K562 (cell line): ENCODE measurements around the gene SHISA6. TPM values are rescaled to one million over a fixed set of nuclear protein-coding genes. Genes with fewer than 3 reads are reported as not detected.

Experiments used
- ATAC-seq: fragments of 200-7000 bp; cut with Tn5 transposase; 3 replicates; pipeline ENCODE4 v1.9.1; 2020; ENCODE audit warnings: moderate library complexity
- BruUV-seq: library from RNA; stranded (reverse); fragments of 400-500 nt; replicated peaks from 2 replicates; lab custom pipeline; 2021; lab: Mats Ljungman, UMichigan
- CTCF ChIA-PET: fragments of 300-600 bp; formaldehyde crosslinking; extraction: SDS; loops from one replicate; lab custom pipeline; 2021; ENCODE audit warnings: low intra/inter-chr PET ratio; lab: Yijun Ruan, JAX
- POLR2A ChIA-PET: fragments of 300-600, 350-650 bp; sonication (Branson Sonifier 250); formaldehyde crosslinking; extraction: SDS; loops from one replicate; lab custom pipeline; 2021; ENCODE audit warnings: antibody characterized with exemption, inconsistent platforms; lab: Yijun Ruan, JAX
- DNase-seq, 4 experiments: peaks; one replicate each; pipeline versions ENCODE4 v3.0.0 to v3.0.0-alpha.2; 2011 to 2018; ENCODE audit warnings: low spot score in 3 of 4, mixed read lengths in 3 of 4; ENCODE audit errors: extremely low read depth in 1 of 4
- FAIRE-seq: peaks from 2 replicates; lab custom pipeline; 2011; peaks lifted over from hg19 to GRCh38; lab: Jason Lieb, UNC
- H2AFZ ChIP-seq: 2 replicates; pipeline ENCODE4 v1.6.0; 2011; ENCODE audit warnings: low read depth, low read length, control low read depth, inconsistent platforms
- H3K27ac ChIP-seq: fragments of 200-600 bp; 3 replicates; pipeline ENCODE4 v1.8.0; 2011; ENCODE audit warnings: low read depth, mild to moderate bottlenecking, control low read depth, inconsistent platforms, low read length, moderate library complexity, mixed read lengths; ENCODE audit errors: extremely low read depth
- H3K27me3 ChIP-seq, 2 experiments: fragments of 300-600 bp in 1 of 2; 2 replicates in 1 of 2; 3 replicates in 1 of 2; pipeline versions ENCODE4 v1.6.0 to v1.8.0; 2011; ENCODE audit warnings: inconsistent platforms in 2 of 2, low read length in 2 of 2, mild to moderate bottlenecking in 1 of 2, mixed read lengths in 1 of 2, moderate library complexity in 1 of 2; ENCODE audit not compliant: control insufficient read depth in 2 of 2, insufficient read depth in 2 of 2
- H3K36me3 ChIP-seq: fragments of 300-600 bp; 3 replicates; pipeline ENCODE4 v1.8.0; 2011; ENCODE audit warnings: mild to moderate bottlenecking, low read length, inconsistent platforms; ENCODE audit not compliant: control insufficient read depth, insufficient read depth
- H3K4me1 ChIP-seq, 2 experiments: fragments of 200-600 bp in 1 of 2; replicated peaks in 1 of 2; 2 replicates in 1 of 2; 3 replicates in 1 of 2; pipeline versions ENCODE4 v1.5.1 to v1.8.0; 2011; ENCODE audit warnings: inconsistent platforms in 2 of 2, low read length in 2 of 2, mild to moderate bottlenecking in 1 of 2, mixed read lengths in 1 of 2, moderate library complexity in 1 of 2; ENCODE audit not compliant: control insufficient read depth in 2 of 2, insufficient read depth in 2 of 2
- H3K4me2 ChIP-seq: 2 replicates; pipeline ENCODE4 v1.6.1; 2011; ENCODE audit warnings: low read length, control low read depth, inconsistent platforms, mixed read lengths; ENCODE audit not compliant: insufficient read depth
- H3K4me3 ChIP-seq: fragments of 200-600 bp; sonication (generic), shearing (Covaris generic); 2 replicates; pipeline ENCODE4 v1.5.1; 2016; ENCODE audit warnings: control low read depth, inconsistent platforms
- H3K79me2 ChIP-seq: fragments of 200-600 bp; 3 replicates; pipeline ENCODE4 v1.8.0; 2011; ENCODE audit warnings: low read length, inconsistent platforms; ENCODE audit not compliant: control insufficient read depth, insufficient read depth
- H3K9ac ChIP-seq, 2 experiments: 2 replicates each; pipeline versions ENCODE4 v1.6.0 to v1.6.1; 2011; ENCODE audit warnings: low read depth in 2 of 2, low read length in 2 of 2, control low read depth in 1 of 2, inconsistent platforms in 1 of 2, mild to moderate bottlenecking in 1 of 2, mixed read lengths in 1 of 2; ENCODE audit not compliant: insufficient read depth in 1 of 2
- H3K9me1 ChIP-seq: one replicate; pipeline ENCODE4 v1.6.0; 2011; ENCODE audit warnings: inconsistent platforms, mild to moderate bottlenecking, low read length, moderate library complexity; ENCODE audit not compliant: control insufficient read depth, insufficient read depth
- H3K9me3 ChIP-seq: replicated peaks from 2 replicates; pipeline ENCODE4 v1.5.1; 2011; ENCODE audit warnings: low read depth, low read length, inconsistent platforms; ENCODE audit not compliant: control insufficient read depth, insufficient read depth
- H4K20me1 ChIP-seq: replicated peaks from 2 replicates; pipeline ENCODE4 v1.6.1; 2011; ENCODE audit warnings: low read length, inconsistent platforms, mixed read lengths; ENCODE audit not compliant: control insufficient read depth, insufficient read depth
- ATF4 ChIP-seq: fragments of 450-650 bp; formaldehyde crosslinking; IDR thresholded peaks from 2 replicates; pipeline ENCODE4 v1.4.0; 2022; ENCODE audit warnings: mild to moderate bottlenecking, moderate library complexity
- CBFB ChIP-seq: sonication (generic); formaldehyde crosslinking; IDR thresholded peaks from 2 replicates; pipeline ENCODE4 v1.4.0; 2020; ENCODE audit warnings: mild to moderate bottlenecking, missing genetic modification reagents
- NR2F6 ChIP-seq: fragments of 450-650 bp; formaldehyde crosslinking; IDR thresholded peaks from 2 replicates; pipeline ENCODE4 v1.4.0; 2020; ENCODE audit warnings: mild to moderate bottlenecking
- RBM14 ChIP-seq: fragments of 200-400 bp; formaldehyde crosslinking; IDR thresholded peaks from 2 replicates; pipeline ENCODE4 v1.6.1; 2018; ENCODE audit warnings: low read depth, mild to moderate bottlenecking, low read length, moderate library complexity, borderline replicate concordance; ENCODE audit not compliant: insufficient read depth
- TCF3 ChIP-seq: sonication (generic); formaldehyde crosslinking; IDR thresholded peaks from 2 replicates; pipeline ENCODE4 v1.4.0; 2020; ENCODE audit warnings: mild to moderate bottlenecking, missing genetic modification reagents
- ZNF780A ChIP-seq: fragments of 250-450 bp; sonication (Bioruptor Pico); IDR thresholded peaks from 2 replicates; pipeline ENCODE4 v1.5.0; 2021; ENCODE audit warnings: mild to moderate bottlenecking
- WGBS: fragments of 100-300 bp; shearing (Covaris generic); methylation state at CpG from one replicate; pipeline ENCODE4 v1.1.6; 2016; ENCODE audit warnings: low coverage, mixed read lengths; ENCODE audit not compliant: insufficient coverage; ENCODE audit errors: missing lambda C conversion rate; 5-methylcytosine and 5-hydroxymethylcytosine counted together
- in situ Hi-C: fragments of 300-500 bp; cut with MboI; formaldehyde crosslinking; loops from 4 replicates; pipeline ENCODE4 v1.15.0; 2018; ENCODE audit warnings: inconsistent platforms, mixed read lengths
- intact Hi-C: fragments of 100-400 bp; cut with micrococcal nuclease; formaldehyde crosslinking; loops from 2 replicates; pipeline ENCODE4 v1.14.2; 2022
- polyA plus RNA-seq, 8 experiments: library from polyadenylated mRNA; depleted of rRNA in 4 of 8; stranded (reverse) in 5 of 8; unstranded in 3 of 8; fragments of >200 nt; fragmentation: Nextera tagmentation in 2 of 8; fragmentation: Illumina TruSeq in 1 of 8; extraction: Ambion mirVana in 2 of 8; extraction: Trizol in 1 of 8; gene quantifications; 2 replicates each; pipeline versions ENCODE4 v1.2.1 to v1.2.3, GENCODE V29; 2011 to 2014; ENCODE audit warnings: inconsistent platforms in 1 of 8, missing spikeins in 1 of 8
- total RNA-seq, 7 experiments: library from RNA; depleted of rRNA in 6 of 7; stranded (reverse); fragments of >200 nt in 6 of 7; fragmentation: Illumina TruSeq in 2 of 7; extraction: Trizol in 2 of 7; gene quantifications; 2 replicates each; pipeline versions ENCODE4 v1.2.1 to v1.2.3, GENCODE V29; 2011 to 2021; ENCODE audit warnings: low replicate concordance in 1 of 7

The SHISA6 gene
- total and polyA plus RNA-seq, 9 of the 15 experiments (the other 6 are each of a cell fraction or from before 2014, with no cell fraction given): not detected

GRCh38 chr17:11441004-11441403 is 200.0 kb downstream of the SHISA6 start:
- Histone ChIP-seq H3K4me1 (no peaks in the 10 kb centered on the region), H3K36me3 (no peaks in the 10 kb centered on the region), H4K20me1 (no peaks in the 10 kb centered on the region), H3K4me3 (no peak overlapping the region), H3K79me2 (no peaks in the 10 kb centered on the region), H2AFZ (no peak overlapping the region), H3K9me3 (no peaks in the 10 kb centered on the region), H3K27ac (no peak overlapping the region), H3K9ac (no peak overlapping the region), H3K9me1 (no peaks in the 10 kb centered on the region), H3K27me3 (no peaks in the 10 kb centered on the region), H3K4me2 (no peak overlapping the region)
- ChIA-PET CTCF (no interaction called here), POLR2A (no interaction called here)
- ATAC-seq (no peak), DNase-seq (no peak), FAIRE-seq (no peak)
- no CpG with 5 or more reads among the region's 1 CpG for WGBS
- intact Hi-C loops: no loop called here
- no TSS peak for BruUV-seq
- TF ChIP-seq ZNF780A (CRISPR knock-in tag) (no peak), NR2F6 (CRISPR knock-in tag) (no peak), RBM14 (no peak)
- in situ Hi-C loops: no loop called here

GRCh38 chr17:11446316-11446715 is 205.3 kb downstream of the SHISA6 start:
- TF ChIP-seq CBFB (no peak), ATF4 (CRISPR knock-in tag) (no peak), TCF3 (CRISPR knock-in tag) (no peak)
- Histone ChIP-seq H3K27me3 (no peaks in the 10 kb centered on the region), H3K4me1 (no peaks in the 10 kb centered on the region), H4K20me1 (no peaks in the 10 kb centered on the region), H3K4me3 (no peak overlapping the region), H3K9ac (no peak overlapping the region), H3K79me2 (no peaks in the 10 kb centered on the region), H3K9me1 (no peaks in the 10 kb centered on the region), H3K36me3 (no peaks in the 10 kb centered on the region), H3K4me2 (no peak overlapping the region), H3K9me3 (no peaks in the 10 kb centered on the region), H2AFZ (no peak overlapping the region), H3K27ac (no peak overlapping the region)
- no peak for FAIRE-seq
- in situ Hi-C loops: no loop called here
- WGBS: 0% methylated on average over 3 of the region's 4 CpGs
- no peak for DNase-seq
- intact Hi-C loops: no loop called here
- ChIA-PET POLR2A (no interaction called here), CTCF (no interaction called here)
- BruUV-seq: no TSS peak
- ATAC-seq: no peak
